KMS-11 (cell line): ENCODE measurements around the gene CASKIN2.

ENCODE experiments used
- H2AFZ ChIP-seq: fragments of 200-600 bp; sonication (generic); 2 replicates; pipeline ENCODE4 v1.6.1; 2016; ENCODE audit warnings: antibody characterized with exemption, mixed run types, low read depth
- H3K27ac ChIP-seq: fragments of 200-600 bp; sonication (generic); 2 replicates; pipeline ENCODE4 v1.6.1; 2016; ENCODE audit warnings: mild to moderate bottlenecking, mixed run types
- H3K27me3 ChIP-seq: fragments of 200-600 bp; sonication (generic); 2 replicates; pipeline ENCODE4 v1.6.1; 2017; ENCODE audit warnings: mild to moderate bottlenecking, low read depth, mixed run types, moderate library complexity; ENCODE audit not compliant: insufficient read depth
- H3K36me3 ChIP-seq: fragments of 200-600 bp; sonication (generic); 2 replicates; pipeline ENCODE4 v1.6.1; 2017; ENCODE audit warnings: mild to moderate bottlenecking, mixed run types; ENCODE audit not compliant: insufficient read depth
- H3K4me1 ChIP-seq: fragments of 200-600 bp; sonication (generic); 2 replicates; pipeline ENCODE4 v1.6.1; 2016; ENCODE audit warnings: mild to moderate bottlenecking, low read depth, mixed run types; ENCODE audit not compliant: poor library complexity, severe bottlenecking
- H3K4me2 ChIP-seq: fragments of 200-600 bp; sonication (generic); 2 replicates; pipeline ENCODE4 v1.7.0; 2016; ENCODE audit warnings: mild to moderate bottlenecking, mixed run types
- H3K4me3 ChIP-seq: fragments of 200-600 bp; sonication (generic); IDR thresholded peaks from 2 replicates; pipeline ENCODE4 v1.6.1; 2017; ENCODE audit warnings: low read depth, low read length, mixed read lengths; ENCODE audit not compliant: insufficient read depth
- H3K79me2 ChIP-seq: fragments of 200-600 bp; sonication (generic); 2 replicates; pipeline ENCODE4 v1.6.1; 2016; ENCODE audit warnings: low read depth, mixed run types; ENCODE audit not compliant: insufficient read depth
- H3K9ac ChIP-seq: fragments of 200-600 bp; sonication (generic); 2 replicates; pipeline ENCODE4 v1.6.1; 2016; ENCODE audit warnings: mild to moderate bottlenecking, mixed run types
- H4K20me1 ChIP-seq: fragments of 200-600 bp; sonication (generic); 2 replicates; pipeline ENCODE4 v1.6.1; 2016; ENCODE audit warnings: mild to moderate bottlenecking, mixed run types; ENCODE audit not compliant: insufficient read depth
- TF ChIP-seq, protein P1 (sequence below): fragments of 200-600 bp; sonication (generic); conservative IDR thresholded peaks from 2 replicates; pipeline ENCODE4 v1.6.1; 2017; ENCODE audit warnings: low read depth, mild to moderate bottlenecking, antibody characterized with exemption, low read length, moderate library complexity, mixed read lengths

CASKIN2 gene

DNA sequence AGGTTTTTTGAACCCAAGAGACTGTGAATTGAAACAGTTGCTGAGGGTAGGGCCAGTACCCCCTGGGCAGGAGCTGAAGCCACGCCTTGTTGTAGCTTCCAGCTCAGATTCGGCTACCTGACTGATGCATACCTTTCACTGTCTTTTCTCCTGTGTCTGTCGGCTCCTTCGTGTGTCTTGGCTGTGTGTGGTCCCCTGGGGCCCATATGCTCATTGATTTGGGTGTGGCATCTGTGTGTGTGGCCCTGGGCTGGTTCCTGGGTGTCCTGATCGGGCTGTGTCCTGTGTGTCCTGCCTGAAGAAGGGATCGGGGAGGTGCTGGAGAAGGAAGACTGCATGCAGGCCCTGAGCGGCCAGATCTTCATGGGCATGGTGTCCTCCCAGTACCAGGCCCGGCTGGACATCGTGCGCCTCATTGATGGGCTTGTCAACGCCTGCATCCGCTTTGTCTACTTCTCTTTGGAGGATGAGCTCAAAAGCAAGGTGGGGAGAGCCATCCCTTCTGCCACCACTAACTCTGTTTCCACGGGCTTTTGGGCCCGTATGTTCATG lies 20.9 kb downstream of the CASKIN2 start:
- Histone ChIP-seq H3K4me3 (no peak overlapping the region), H4K20me1 (no peaks in the 10 kb centered on the region), H3K4me1 (no peaks in the 10 kb centered on the region), H3K9ac (no peak overlapping the region), H3K4me2 (no peak overlapping the region), H2AFZ (no peak overlapping the region), H3K36me3 (no peaks in the 10 kb centered on the region), H3K79me2 (no peaks in the 10 kb centered on the region), H3K27me3 (no peaks in the 10 kb centered on the region), H3K27ac (no peak overlapping the region)
- TF ChIP-seq, protein P1, sequence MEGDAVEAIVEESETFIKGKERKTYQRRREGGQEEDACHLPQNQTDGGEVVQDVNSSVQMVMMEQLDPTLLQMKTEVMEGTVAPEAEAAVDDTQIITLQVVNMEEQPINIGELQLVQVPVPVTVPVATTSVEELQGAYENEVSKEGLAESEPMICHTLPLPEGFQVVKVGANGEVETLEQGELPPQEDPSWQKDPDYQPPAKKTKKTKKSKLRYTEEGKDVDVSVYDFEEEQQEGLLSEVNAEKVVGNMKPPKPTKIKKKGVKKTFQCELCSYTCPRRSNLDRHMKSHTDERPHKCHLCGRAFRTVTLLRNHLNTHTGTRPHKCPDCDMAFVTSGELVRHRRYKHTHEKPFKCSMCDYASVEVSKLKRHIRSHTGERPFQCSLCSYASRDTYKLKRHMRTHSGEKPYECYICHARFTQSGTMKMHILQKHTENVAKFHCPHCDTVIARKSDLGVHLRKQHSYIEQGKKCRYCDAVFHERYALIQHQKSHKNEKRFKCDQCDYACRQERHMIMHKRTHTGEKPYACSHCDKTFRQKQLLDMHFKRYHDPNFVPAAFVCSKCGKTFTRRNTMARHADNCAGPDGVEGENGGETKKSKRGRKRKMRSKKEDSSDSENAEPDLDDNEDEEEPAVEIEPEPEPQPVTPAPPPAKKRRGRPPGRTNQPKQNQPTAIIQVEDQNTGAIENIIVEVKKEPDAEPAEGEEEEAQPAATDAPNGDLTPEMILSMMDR: no peak

DNA sequence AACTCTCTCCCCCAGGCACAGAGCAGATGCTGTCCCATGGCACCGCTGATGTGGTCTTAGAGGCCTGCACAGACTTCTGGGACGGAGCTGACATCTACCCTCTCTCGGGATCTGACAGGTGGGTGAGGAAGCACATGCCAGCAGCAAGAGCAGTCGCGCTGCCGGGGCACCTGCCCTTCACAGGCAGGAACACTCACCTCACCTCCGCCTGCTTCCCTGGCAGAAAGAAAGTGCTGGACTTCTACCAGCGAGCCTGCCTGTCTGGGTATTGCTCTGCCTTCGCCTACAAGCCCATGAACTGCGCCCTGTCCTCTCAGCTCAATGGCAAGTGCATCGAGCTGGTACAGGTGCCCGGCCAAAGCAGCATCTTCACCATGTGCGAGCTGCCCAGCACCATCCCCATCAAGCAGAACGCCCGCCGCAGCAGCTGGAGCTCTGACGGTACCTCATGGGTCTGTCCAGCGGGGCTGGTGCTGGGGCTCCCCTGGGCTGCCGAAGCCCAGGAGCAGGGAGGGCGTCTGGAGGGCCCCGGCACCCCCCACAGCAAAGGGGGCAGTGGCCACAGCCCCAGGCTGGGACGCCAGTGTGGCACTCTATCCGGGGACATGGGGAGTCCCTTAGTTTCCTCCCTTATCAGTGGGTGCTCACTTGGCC lies 21.7 kb downstream of the CASKIN2 start:
- no peak overlapping the region for H3K4me3 ChIP-seq
- no peaks in the 10 kb centered on the region for H3K27me3 ChIP-seq
- no peaks in the 10 kb centered on the region for H3K79me2 ChIP-seq
- H3K9ac ChIP-seq: no peak overlapping the region
- no peaks in the 10 kb centered on the region for H3K36me3 ChIP-seq
- H3K4me2 ChIP-seq: no peak overlapping the region
- H2AFZ ChIP-seq: no peak overlapping the region
- TF ChIP-seq, protein P1: no peak
- no peak overlapping the region for H3K27ac ChIP-seq
- H4K20me1 ChIP-seq: no peaks in the 10 kb centered on the region
- H3K4me1 ChIP-seq: no peaks in the 10 kb centered on the region

DNA sequence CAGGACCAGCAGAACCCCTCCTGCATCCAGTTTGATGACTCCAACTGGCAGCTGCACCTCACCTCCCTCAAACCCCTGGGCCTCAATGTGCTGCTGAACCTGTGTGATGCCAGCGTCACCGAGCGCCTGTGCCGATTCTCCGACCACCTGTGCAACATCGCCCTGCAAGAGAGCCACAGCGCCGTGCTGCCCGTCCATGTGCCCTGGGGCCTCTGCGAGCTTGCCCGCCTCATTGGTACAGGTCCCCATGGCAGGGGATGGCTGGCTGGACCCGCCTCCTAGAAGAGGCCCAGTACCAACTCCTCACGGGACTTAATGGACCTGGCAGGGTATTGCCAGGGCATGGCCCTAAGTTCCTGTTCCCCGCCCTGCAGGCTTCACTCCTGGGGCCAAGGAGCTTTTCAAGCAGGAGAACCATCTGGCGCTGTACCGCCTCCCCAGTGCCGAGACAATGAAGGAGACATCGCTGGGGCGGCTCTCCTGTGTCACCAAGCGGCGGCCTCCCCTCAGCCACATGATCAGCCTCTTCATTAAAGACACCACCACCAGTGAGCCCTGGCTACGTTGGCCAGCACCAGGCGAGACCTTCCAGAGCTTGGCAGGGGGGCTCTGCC lies 22.7 kb downstream of the CASKIN2 start:
- Histone ChIP-seq H3K27me3 (no peaks in the 10 kb centered on the region), H3K79me2 (no peaks in the 10 kb centered on the region), H3K4me3 (no peak overlapping the region), H3K9ac (no peak overlapping the region), H3K4me2 (no peak overlapping the region), H3K27ac (no peak overlapping the region), H4K20me1 (no peaks in the 10 kb centered on the region), H3K36me3 (no peaks in the 10 kb centered on the region), H3K4me1 (no peaks in the 10 kb centered on the region), H2AFZ (no peak overlapping the region)
- TF ChIP-seq, protein P1: no peak

DNA sequence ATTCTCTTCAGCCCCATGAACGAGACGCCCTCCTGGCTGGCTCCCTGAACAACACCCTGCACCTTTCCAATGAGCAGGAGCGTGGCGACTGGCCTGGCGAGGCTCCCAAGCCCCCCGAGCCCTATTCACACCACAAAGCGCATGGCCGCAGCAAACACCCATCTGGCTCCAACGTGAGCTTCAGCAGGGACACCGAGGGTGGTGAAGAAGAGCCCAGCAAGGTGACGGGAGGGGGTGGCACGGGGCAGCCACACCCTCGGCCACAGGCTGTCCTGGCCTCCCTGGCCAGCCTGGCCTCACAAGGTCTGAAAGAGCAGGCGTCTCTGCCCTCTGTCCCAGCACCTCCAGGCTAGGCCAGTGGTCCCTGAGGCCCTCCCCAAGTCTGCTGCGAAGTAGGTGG lies 23.7 kb downstream of the CASKIN2 start:
- TF ChIP-seq, protein P1: no peak

More for the DNA sequence above, 23.7 kb downstream of the CASKIN2 start:
- H3K27ac ChIP-seq: no peak overlapping the region
- H3K4me2 ChIP-seq: no peak overlapping the region
- H2AFZ ChIP-seq: no peak overlapping the region
- no peaks in the 10 kb centered on the region for H3K79me2 ChIP-seq
- H4K20me1 ChIP-seq: no peaks in the 10 kb centered on the region
- no peaks in the 10 kb centered on the region for H3K36me3 ChIP-seq
- no peak overlapping the region for H3K9ac ChIP-seq
- no peaks in the 10 kb centered on the region for H3K4me1 ChIP-seq
- H3K4me3 ChIP-seq: no peak overlapping the region
- no peaks in the 10 kb centered on the region for H3K27me3 ChIP-seq
